Measurements from ENCODE around the gene CTIF.

Gene CTIF

GRCh38 chr18:48841381-48842258, 302.8 kb downstream of the CTIF start:
- DNase-seq = peak; percentile 37

GRCh38 chr18:48842259-48843061, 303.6 kb downstream of the CTIF start:
- DNase-seq = no peak

- no peak for DNase-seq
Observed at GRCh38 chr18:48843162-48843561, 304.3 kb downstream of the CTIF start.

GRCh38 chr18:48843596-48843995, 304.8 kb downstream of the CTIF start:
- DNase-seq = no peak

- DNase-seq = no peak
Observed at GRCh38 chr18:48844271-48844670, 305.4 kb downstream of the CTIF start.

- no peak for DNase-seq
Observed at GRCh38 chr18:48845174-48845573, 306.3 kb downstream of the CTIF start.

- DNase-seq = no peak
Observed at GRCh38 chr18:48846423-48846932, 307.6 kb downstream of the CTIF start.

DNA sequence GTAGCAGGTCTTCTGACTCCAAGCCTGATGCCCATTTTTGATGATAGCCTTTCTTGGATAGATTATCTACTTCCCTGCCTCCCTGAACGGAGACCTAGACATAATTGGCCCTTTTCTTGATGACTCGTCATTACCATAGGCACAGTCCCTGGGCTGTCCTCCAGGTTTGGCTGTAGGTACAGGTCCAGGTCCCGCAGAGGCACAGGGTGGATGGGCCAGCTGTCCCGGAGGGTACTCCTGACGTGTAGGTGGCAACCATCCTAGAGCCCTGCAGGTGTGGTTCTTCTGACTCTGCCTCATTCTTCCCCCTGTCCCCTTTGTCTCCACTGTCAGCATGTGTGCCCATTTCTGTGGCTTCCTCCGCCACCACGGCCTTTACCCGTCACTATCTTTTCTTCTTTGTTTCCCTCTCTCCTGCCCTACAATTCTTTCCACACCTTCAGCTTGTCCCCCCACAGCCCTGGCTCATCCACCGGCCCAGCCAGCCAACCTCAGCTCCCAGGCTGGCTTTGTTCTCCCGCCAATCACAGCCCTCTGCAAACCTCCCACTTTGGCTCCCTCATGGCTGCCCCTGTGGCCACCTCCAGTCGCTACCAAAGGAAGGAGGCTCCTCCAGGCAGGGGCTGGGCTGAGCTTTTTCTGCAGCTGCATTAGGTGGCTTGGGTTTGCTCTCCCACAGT, 309.1 kb downstream of the CTIF start:
- no peak for DNase-seq

DNA sequence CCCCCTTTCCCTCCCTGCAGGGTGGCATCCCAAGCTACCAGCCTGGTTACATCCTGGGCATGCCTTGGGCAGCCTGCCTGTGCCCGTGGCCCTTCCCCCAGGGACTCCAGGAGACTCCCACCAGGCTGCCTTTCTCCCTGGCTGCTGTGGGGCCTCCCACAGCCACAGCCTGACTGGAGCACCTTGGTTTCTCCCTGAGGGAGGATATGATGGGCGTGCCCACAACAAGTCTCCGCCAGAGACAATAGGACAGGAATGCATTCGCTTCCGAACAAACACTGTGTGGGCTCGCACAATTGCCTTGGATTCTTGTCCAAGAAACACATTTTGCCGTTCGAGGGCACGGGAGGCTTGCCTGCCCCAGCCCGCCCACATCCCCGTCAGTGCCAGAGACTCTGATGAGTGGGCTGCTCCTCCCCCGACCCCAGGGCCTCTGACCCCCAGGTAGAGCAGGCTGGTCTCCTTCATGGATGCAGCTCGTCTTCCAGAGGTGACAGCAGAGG, 309.9 kb downstream of the CTIF start:
- no peak for DNase-seq

GRCh38 chr18:48850822-48851598, 312.2 kb downstream of the CTIF start:
- DNase-seq = no peak

- no peak for DNase-seq
Observed at GRCh38 chr18:48851599-48851960, 312.7 kb downstream of the CTIF start.

DNA sequence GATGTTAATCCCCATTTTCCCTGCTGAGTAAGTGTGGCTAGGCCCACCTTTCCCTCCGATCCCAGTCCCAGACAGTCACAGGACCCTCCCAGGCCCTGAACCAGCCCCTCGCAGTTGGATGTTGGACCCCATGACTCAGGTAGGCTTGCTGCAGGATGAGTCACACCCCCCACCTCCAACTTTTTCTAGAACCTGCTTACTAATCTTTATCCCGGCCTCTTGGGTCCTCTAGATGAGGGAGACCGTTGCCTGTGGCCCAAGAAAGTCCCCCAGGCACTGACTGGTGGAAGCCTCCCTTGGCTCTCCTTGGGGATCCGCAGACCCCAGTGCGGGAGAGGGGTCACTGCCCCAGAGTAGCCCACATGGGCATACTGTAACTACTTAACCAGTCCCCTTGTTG, 313.5 kb downstream of the CTIF start:
- DNase-seq = peak; percentile 42

- no peak for DNase-seq
Observed at GRCh38 chr18:48852794-48853193, 314.0 kb downstream of the CTIF start.

- DNase-seq = no peak
Observed at GRCh38 chr18:48853588-48853987, 314.8 kb downstream of the CTIF start.

DNA sequence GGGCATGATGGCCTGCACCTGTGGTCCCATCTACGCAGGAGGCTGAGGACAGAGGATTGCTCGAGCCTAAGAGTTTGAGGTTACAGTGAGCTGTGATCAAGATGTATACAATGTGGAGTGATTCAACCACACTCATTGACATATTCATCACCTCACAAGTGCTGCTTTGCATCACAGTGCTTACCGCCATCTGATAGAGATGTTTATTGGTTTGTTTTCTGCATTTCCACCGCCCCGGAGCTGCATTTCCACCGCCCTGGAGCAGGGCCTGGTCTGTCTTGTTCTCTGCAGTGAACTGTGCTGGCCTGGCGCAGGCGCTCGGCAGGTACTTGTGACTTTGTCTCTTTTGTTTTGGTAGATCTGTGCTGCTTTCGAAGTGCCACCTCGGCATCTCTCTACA, 315.9 kb downstream of the CTIF start:
- no peak for DNase-seq

DNA sequence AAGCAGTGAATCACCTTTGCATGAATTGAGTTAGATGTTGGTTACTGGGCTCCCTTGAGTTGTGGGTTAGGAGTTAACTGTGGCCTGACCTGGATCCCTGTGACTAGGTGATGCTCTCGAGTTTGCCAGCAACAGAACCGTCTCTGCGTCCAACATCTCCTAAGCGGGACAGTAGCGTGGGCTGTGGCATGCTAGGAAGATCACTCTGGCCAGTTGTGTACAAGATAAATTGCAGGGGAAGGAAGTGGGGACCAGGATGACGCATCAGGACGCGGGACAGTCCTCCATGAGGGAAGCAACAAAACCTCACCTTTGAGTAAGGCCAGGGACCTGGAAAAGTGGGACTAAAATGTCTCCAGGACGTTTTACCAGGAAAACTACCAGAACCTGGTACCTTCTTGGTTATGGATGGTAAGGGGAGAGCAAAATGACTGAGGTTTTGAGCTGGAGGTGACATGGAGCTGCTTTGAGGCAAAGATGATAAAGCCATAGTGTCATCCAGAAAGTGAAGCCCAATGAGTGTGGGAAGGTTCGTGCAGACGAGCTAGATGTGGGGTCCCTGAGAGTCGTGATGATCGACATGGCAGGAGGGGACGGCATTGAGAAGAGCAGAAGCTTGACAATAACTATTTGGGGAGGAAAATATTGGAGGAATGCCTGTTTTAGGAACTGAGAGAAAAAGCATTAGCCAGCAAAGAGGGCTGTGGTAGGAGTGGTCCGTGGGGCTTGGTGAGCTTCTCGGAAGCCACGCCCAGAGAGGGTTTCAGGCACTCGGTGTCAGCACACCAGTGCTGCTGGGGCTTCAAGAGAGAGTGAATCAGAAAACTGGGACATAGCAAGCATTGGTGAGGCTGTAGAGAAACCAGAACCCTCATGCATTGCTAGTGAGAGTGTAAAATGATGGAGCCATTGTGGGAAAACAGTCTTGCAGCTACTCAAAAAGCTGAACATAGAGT, 316.9 kb downstream of the CTIF start:
- no peak for DNase-seq

DNA sequence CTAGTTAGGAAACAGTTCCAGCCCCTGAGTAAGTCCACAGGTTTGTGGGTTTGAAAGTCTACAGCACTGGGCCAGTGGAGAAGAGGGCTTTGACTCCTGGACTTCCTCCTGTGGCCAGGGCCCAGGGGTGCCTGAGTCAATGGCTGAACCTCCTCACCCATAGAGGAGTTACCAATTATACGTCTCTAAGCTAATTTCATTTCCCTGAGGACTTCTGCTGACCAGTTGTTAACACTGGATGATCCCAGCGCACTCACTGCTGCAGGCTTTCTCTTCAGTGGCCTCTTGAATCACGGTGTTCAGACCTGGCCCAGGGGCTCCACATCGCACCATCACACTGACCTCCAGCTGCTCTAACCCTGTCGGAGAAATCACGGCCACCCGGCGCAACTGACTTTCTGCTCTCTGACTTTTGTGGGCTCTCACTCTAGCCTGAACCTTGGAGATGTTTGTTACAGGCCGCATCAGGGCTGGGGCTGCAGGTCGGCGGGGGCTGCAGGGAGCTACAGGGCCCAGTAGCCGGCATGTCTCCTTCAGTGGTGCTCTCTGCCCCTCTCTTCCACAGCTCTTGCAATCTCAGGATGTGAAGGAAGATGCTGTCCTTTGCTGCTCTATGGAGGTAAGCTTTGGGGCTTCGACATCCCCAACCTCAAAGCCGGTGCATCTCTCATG, 318.3 kb downstream of the CTIF start:
- DNase-seq = no peak

GRCh38 chr18:48858676-48859075, 319.8 kb downstream of the CTIF start:
- no peak for DNase-seq

GRCh38 chr18:48859311-48860268, 320.8 kb downstream of the CTIF start:
- DNase-seq = peak; percentile 24
